Measurements from ENCODE around the gene EGR1. TPM values are rescaled to one million over a fixed set of nuclear protein-coding genes. Genes with fewer than 3 reads are reported as not detected.

Gene EGR1
- total RNA-seq, 1 donor from 2014 or later, result 6.7 TPM

GRCh38 chr5:138448070-138448469 is 17.2 kb upstream of the EGR1 start:
- no peak for TF ChIP-seq CTCF (conservative IDR thresholded peaks at IDR 0.05; ENCODE audit: low read depth, low read length)
- no peak for DNase-seq (ENCODE audit: low read depth)
- H3K4me3 ChIP-seq (ENCODE audit: low read depth, low read length), result no peak overlapping the region

GRCh38 chr5:138448481-138449398 is 16.5 kb upstream of the EGR1 start:
- TF ChIP-seq CTCF (conservative IDR thresholded peaks at IDR 0.05; ENCODE audit: low read depth, low read length), result no peak
- no peak for DNase-seq (ENCODE audit: low read depth)
- no peak overlapping the region for H3K4me3 ChIP-seq (ENCODE audit: low read depth, low read length)

GRCh38 chr5:138449501-138450239 is 15.6 kb upstream of the EGR1 start:
- no peak for DNase-seq (ENCODE audit: low read depth)
- peak; percentile 86 for TF ChIP-seq CTCF (conservative IDR thresholded peaks at IDR 0.05; ENCODE audit: low read depth, low read length)

GRCh38 chr5:138450971-138451370 is 14.3 kb upstream of the EGR1 start:
- H3K4me3 ChIP-seq (ENCODE audit: low read depth, low read length), result no peak overlapping the region
- DNase-seq (ENCODE audit: low read depth), result no peak
- TF ChIP-seq CTCF (conservative IDR thresholded peaks at IDR 0.05; ENCODE audit: low read depth, low read length), result no peak

More at GRCh38 chr5:138449501-138450239, 15.6 kb upstream of the EGR1 start:
- H3K4me3 ChIP-seq (ENCODE audit: low read depth, low read length), result no peak overlapping the region

- TF ChIP-seq CTCF (conservative IDR thresholded peaks at IDR 0.05; ENCODE audit: low read depth, low read length), result no peak
- no peak for DNase-seq (ENCODE audit: low read depth)
- H3K4me3 ChIP-seq (ENCODE audit: low read depth, low read length), result no peak overlapping the region
These were observed 12.6 kb upstream of the EGR1 start for GRCh38 chr5:138452720-138453119.

GRCh38 chr5:138453590-138453989 is 11.7 kb upstream of the EGR1 start:
- no peak for DNase-seq (ENCODE audit: low read depth)
- H3K4me3 ChIP-seq (ENCODE audit: low read depth, low read length), result no peak overlapping the region
- TF ChIP-seq CTCF (conservative IDR thresholded peaks at IDR 0.05; ENCODE audit: low read depth, low read length), result no peak
